Chondrocyte (in vitro differentiated cells): Measurements from ENCODE around the gene CYP4F22. TPM values are rescaled to one million over a fixed set of nuclear protein-coding genes. Genes with fewer than 3 reads are reported as not detected.
A peak's percentile ranks its signal among the peaks of the same experiment; 100 is the strongest.
"Not testable (repeated sequence)": the region's sequence is repeated elsewhere in the genome, so short reads cannot be mapped to it uniquely, and the experiment has no call there.

Source experiments
- DNase-seq: peaks from one replicate; pipeline ENCODE4 v3.0.0; 2021; ENCODE audit warnings: mixed read lengths, low spot score
- H3K27ac Mint-ChIP-seq: one replicate; pipeline ENCODE4 v1.8.0; 2021; ENCODE audit warnings: mild to moderate bottlenecking, moderate library complexity, mixed read lengths; ENCODE audit not compliant: unreplicated experiment
- H3K27me3 Mint-ChIP-seq: 2 replicates; pipeline ENCODE4 v1.8.0; 2021; ENCODE audit warnings: low read depth, mixed read lengths
- H3K36me3 Mint-ChIP-seq: 2 replicates; pipeline ENCODE4 v1.8.0; 2021; ENCODE audit warnings: low read depth, mixed read lengths
- H3K4me1 Mint-ChIP-seq: 2 replicates; pipeline ENCODE4 v1.8.0; 2021; ENCODE audit warnings: low read depth, mild to moderate bottlenecking, mixed read lengths
- H3K4me3 Mint-ChIP-seq: one replicate; pipeline ENCODE4 v1.8.0; 2021; ENCODE audit warnings: mild to moderate bottlenecking, moderate library complexity, mixed read lengths; ENCODE audit not compliant: unreplicated experiment
- H3K9me3 Mint-ChIP-seq: 2 replicates; pipeline ENCODE4 v1.8.0; 2021; ENCODE audit warnings: low read depth, mixed read lengths
- CTCF ChIP-seq: fragments of 200-600 bp; sonication (generic); IDR thresholded peaks from 2 replicates; pipeline ENCODE4 v1.5.0; 2021; ENCODE audit warnings: antibody characterized with exemption, mild to moderate bottlenecking, moderate library complexity
- total RNA-seq: library from RNA; stranded (reverse); gene quantifications from 3 replicates; pipeline ENCODE4 v1.2.1, GENCODE V29; 2021

CYP4F22 gene
- total RNA-seq, 1 donor from 2014 or later, result not detected

- Mint-ChIP-seq H3K36me3 (no peaks in the 10 kb centered on the region), H3K4me1 (no peaks in the 10 kb centered on the region), H3K27me3 (peaks cover 8% of the 10 kb centered on the region), H3K27ac (no peak overlapping the region), H3K4me3 (no peak overlapping the region), H3K9me3 (no peaks in the 10 kb centered on the region)
- TF ChIP-seq CTCF, result peak; percentile 86
- DNase-seq, result no peak
Measured at GRCh38 chr19:15584541-15585115, 76.3 kb downstream of the CYP4F22 start.

GRCh38 chr19:15587663-15588062, 79.3 kb downstream of the CYP4F22 start:
- TF ChIP-seq CTCF, result no peak
- Mint-ChIP-seq H3K27ac (no peak overlapping the region), H3K4me1 (no peaks in the 10 kb centered on the region), H3K27me3 (no peaks in the 10 kb centered on the region), H3K4me3 (no peak overlapping the region), H3K36me3 (no peaks in the 10 kb centered on the region), H3K9me3 (peaks cover 3% of the 10 kb centered on the region)
- DNase-seq, result no peak

DNA sequence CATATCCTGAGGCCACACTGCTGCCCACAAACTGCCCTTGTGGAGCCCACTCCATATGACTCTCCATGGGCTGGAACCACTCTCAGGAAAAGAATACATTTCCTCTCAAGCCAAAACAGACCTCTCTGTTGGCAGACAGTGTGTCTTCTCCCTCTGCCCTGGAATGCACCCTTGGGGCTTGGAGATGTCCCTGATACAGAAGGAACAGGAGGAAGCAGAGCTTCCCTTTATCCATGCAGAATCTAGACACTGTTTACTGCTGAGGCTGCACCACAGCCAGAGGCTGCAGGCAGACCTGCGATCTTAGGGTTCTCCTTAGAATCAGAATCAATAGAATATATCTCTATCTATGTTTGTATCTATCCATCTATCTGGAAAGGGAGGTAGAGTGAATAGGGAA, 79.9 kb downstream of the CYP4F22 start:
- TF ChIP-seq CTCF, result no peak
- Mint-ChIP-seq H3K27ac (no peak overlapping the region), H3K9me3 (peaks cover 3% of the 10 kb centered on the region), H3K27me3 (no peaks in the 10 kb centered on the region), H3K4me3 (no peak overlapping the region), H3K36me3 (no peaks in the 10 kb centered on the region), H3K4me1 (no peaks in the 10 kb centered on the region)
- DNase-seq, result no peak

GRCh38 chr19:15589760-15590451, 81.6 kb downstream of the CYP4F22 start:
- no peaks in the 10 kb centered on the region for H3K36me3 Mint-ChIP-seq

DNA sequence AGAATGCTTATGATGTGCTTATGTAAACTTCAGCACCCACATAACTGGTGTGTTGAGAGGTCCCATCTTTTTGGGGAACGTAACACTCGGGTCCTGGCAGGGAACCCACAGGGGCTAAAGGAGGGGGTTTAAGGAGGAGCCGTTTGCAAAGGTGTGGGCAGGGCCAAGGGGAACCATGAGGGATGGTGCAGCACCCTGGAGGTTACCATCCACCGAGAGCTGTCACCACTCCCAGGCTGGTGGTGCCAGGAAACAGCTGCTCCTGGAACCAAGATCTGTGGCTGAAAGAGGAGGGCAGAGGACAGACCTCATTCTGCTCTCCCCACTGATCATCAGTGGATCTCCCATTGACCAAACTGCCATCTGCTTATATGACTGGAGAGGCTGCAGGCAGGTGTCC, 83.5 kb downstream of the CYP4F22 start:
- H3K27ac Mint-ChIP-seq, result no peak overlapping the region
- peaks cover 10% of the 10 kb centered on the region for H3K9me3 Mint-ChIP-seq
- no peak overlapping the region for H3K4me3 Mint-ChIP-seq
- no peaks in the 10 kb centered on the region for H3K36me3 Mint-ChIP-seq
- no peak for DNase-seq
- TF ChIP-seq CTCF, result no peak
- no peaks in the 10 kb centered on the region for H3K27me3 Mint-ChIP-seq
- no peaks in the 10 kb centered on the region for H3K4me1 Mint-ChIP-seq

More at GRCh38 chr19:15589760-15590451, 81.6 kb downstream of the CYP4F22 start:
- peaks cover 3% of the 10 kb centered on the region for H3K9me3 Mint-ChIP-seq
- no peak overlapping the region for H3K4me3 Mint-ChIP-seq
- TF ChIP-seq CTCF, result no peak
- H3K27me3 Mint-ChIP-seq, result no peaks in the 10 kb centered on the region
- H3K27ac Mint-ChIP-seq, result no peak overlapping the region
- no peak for DNase-seq
- no peaks in the 10 kb centered on the region for H3K4me1 Mint-ChIP-seq

DNA sequence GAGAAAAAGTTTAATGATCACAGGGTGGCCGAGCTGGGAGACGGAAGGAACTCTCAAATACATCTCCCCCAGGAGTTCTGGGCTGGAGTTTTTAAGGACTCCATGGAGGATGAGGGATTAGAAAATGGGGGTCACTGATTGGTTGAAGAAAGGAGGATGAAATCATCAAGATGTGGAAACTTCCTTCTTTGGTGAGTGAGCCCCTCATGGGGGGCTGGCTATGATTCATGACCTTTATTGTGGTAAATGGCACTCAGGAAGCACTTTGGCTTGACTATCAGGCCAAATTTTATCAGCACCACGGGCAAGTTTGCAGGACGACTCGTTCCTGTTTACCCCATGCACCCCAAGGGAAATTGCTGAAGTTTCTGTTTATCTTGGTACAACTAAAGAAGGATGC, 84.2 kb downstream of the CYP4F22 start:
- not testable (repeated sequence) for H3K36me3 Mint-ChIP-seq, H3K27me3 Mint-ChIP-seq, DNase-seq, H3K4me1 Mint-ChIP-seq, H3K27ac Mint-ChIP-seq, H3K4me3 Mint-ChIP-seq
- H3K9me3 Mint-ChIP-seq, result peaks cover 14% of the 10 kb centered on the region

- not testable (repeated sequence) for H3K36me3 Mint-ChIP-seq, H3K27me3 Mint-ChIP-seq, H3K4me1 Mint-ChIP-seq, H3K27ac Mint-ChIP-seq, DNase-seq, H3K4me3 Mint-ChIP-seq
- peaks cover 14% of the 10 kb centered on the region for H3K9me3 Mint-ChIP-seq
Measured at GRCh38 chr19:15593766-15594165, 85.4 kb downstream of the CYP4F22 start.
